Activated CD8-positive, alpha-beta memory T cell treated with anti-CD3 and anti-CD28 coated beads for 36 hours (primary cell): ENCODE measurements around the gene HSPB1. TPM values are rescaled to one million over a fixed set of nuclear protein-coding genes. Genes with fewer than 3 reads are reported as not detected.

Experiments
- CTCF ChIA-PET: fragments of 350-600 bp; sonication (Branson Sonifier 250); formaldehyde crosslinking; loops from one replicate; lab custom pipeline; 2021; ENCODE audit warnings: antibody characterized with exemption; lab: Charles Lee
- POLR2A ChIA-PET: fragments of 350-600 bp; sonication (Branson Sonifier 250); formaldehyde crosslinking; loops from one replicate; lab custom pipeline; 2021; ENCODE audit warnings: antibody characterized with exemption; lab: Charles Lee
- total RNA-seq, 2 experiments: library from RNA; stranded (reverse); gene quantifications; one replicate each; pipeline ENCODE4 v1.2.3, GENCODE V29; 2021

Gene HSPB1
- total RNA-seq, 2 experiments from 2014 or later: 66.0 to 67.0 TPM

DNA sequence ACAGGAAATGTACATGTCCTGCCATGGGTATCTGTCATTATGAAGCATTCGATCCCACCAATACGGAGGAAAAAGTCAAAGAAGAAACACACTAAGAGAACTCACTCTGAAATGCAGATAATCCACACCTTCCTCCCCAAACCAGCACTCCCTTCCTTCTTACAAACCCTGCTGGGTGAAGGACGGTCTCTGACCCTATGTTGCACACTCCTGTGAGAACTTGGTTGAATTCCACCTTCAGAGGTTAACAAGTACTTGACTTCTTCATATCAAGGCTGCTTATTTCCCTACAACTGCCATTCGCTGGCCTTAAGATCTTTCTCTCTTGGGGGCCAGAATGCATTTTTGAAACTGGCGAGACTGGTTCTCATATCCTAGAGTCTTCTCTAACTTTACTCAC is 39.7 kb downstream of the HSPB1 start:
- ChIA-PET CTCF (interaction anchor here (1.1 kb wide), 1 partner anchor 28 kb away, joined by 3 read pairs; no protein-coding TSS in a partner anchor), POLR2A (no interaction called here)

- ChIA-PET POLR2A (interaction anchor here (0.6 to 1.6 kb wide), 2 partner anchors 16 to 23 kb away, joined by 5 to 6 read pairs; partner anchors contain the start of gene YWHAG), CTCF (interaction anchor here (1.4 kb wide), 1 partner anchor 8 kb away, joined by 3 read pairs; no protein-coding TSS in a partner anchor)
Measured at GRCh38 chr7:76343294-76343930, 40.9 kb downstream of the HSPB1 start.

DNA sequence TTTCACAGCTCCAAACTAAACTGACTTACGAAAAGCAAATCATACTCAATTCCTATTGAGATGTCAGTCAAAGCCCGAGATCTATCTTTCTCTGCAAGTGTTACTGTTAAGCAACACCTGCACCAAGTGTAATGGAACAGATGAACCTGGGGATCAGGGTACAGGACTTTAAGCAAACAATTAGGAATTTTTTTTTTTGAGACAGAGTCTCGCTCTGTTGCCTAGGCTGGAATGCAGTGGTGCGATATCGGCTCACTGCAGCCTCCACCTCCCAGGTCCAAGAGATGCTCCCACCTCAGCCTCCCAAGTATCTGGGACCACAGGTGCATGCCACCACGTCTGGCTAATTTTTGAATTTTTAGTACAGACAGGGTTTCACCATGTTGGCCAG is 41.5 kb downstream of the HSPB1 start:
- ChIA-PET POLR2A (interaction anchor here (1.6 kb wide), 1 partner anchor 15 kb away, joined by 5 read pairs; the partner anchor contains the start of gene YWHAG), CTCF (interaction anchor here (1.4 kb wide), 1 partner anchor 9 kb away, joined by 3 read pairs; no protein-coding TSS in a partner anchor)

DNA sequence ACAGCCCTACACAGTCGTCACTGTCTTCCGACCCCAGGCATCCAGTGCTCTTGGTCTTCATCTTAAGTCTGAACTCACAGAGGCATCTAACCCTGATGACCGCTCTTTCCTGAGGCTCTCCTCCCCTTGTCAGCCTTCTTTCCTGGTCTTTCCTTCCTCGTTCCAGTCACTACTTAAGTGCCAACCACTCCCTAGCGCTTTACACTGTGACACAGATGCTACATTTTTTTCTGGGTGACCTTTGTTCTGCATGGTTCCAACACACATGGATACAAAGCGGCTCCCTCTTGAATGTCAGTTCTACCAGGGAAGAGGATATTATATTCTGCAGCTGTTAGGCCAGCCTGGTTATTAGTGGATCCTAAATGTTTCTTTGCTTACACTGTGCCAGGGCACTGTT is 43.6 kb downstream of the HSPB1 start:
- ChIA-PET CTCF (interaction anchor here (1.1 kb wide), 1 partner anchor 9 kb away, joined by 4 read pairs; no protein-coding TSS in a partner anchor), POLR2A (no interaction called here)

DNA sequence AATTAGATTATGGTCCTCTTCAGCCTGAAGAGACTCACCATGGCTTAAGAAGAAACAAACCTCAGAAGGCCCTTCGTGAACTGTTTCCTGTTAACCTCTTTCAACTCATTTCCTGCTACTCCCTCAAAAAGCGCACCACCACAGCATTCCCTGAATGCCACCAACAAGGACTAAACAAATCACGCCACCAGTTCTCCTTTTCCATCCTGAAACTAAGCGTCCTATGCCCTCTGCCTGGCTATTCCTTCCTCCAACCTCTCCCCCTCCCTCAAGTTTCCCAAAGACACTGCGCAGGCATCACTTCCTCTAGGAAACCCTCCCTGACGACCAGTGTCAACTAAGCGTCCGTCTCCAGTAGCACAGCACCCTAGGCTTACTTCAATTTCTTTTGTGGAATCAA is 44.3 kb downstream of the HSPB1 start:
- ChIA-PET CTCF (no interaction called here), POLR2A (no interaction called here)

GRCh38 chr7:76347710-76348109 is 45.2 kb downstream of the HSPB1 start:
- CTCF ChIA-PET: interaction anchor here (0.6 kb wide), 1 partner anchor 27 kb away, joined by 3 read pairs; no protein-coding TSS in a partner anchor
- POLR2A ChIA-PET: interaction anchor here (0.6 kb wide), 1 partner anchor 29 kb away, joined by 3 read pairs; no protein-coding TSS in a partner anchor

DNA sequence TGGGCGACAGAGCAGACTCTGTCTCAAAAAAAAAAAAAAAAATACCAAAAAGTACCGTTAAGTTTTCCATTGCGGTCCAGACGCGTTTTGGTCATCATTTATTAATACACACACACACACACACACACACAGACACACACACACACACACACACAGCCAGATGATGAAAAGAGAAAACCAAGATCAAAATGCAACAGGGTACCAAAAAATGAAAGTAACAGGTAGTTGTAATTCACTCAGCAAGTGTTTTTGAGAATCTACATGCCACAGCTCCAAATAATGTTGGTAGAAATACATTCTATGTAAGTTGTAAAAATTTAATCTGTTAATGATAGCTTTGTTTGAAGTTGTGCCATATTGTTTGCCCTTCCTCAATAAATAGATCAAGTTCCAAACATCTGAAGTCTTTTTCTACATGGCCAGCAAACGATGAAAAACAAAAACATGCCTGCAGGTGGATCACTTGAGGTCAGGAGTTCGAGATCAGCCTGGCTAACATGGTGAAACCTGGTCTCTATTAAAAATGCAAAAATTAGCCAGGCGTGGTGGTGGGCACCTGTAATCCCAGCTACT is 46.9 kb downstream of the HSPB1 start:
- CTCF ChIA-PET: interaction anchor here (1.1 kb wide), 1 partner anchor 36 kb away, joined by 3 read pairs; no protein-coding TSS in a partner anchor
- POLR2A ChIA-PET: no interaction called here

GRCh38 chr7:76351372-76351771 is 48.9 kb downstream of the HSPB1 start:
- CTCF ChIA-PET: interaction anchor here (1.0 kb wide), 1 partner anchor 39 kb away, joined by 4 read pairs; no protein-coding TSS in a partner anchor
- POLR2A ChIA-PET: interaction anchor here (1.6 kb wide), 2 partner anchors 23 to 33 kb away, joined by 5 to 8 read pairs; no protein-coding TSS in a partner anchor

GRCh38 chr7:76352193-76352592 is 49.7 kb downstream of the HSPB1 start:
- POLR2A ChIA-PET: interaction anchor here (1.6 kb wide), 2 partner anchors 24 to 34 kb away, joined by 5 to 8 read pairs; no protein-coding TSS in a partner anchor
- CTCF ChIA-PET: interaction anchor here (1.0 kb wide), 1 partner anchor 40 kb away, joined by 4 read pairs; no protein-coding TSS in a partner anchor

GRCh38 chr7:76353744-76354143 is 51.3 kb downstream of the HSPB1 start:
- POLR2A ChIA-PET: no interaction called here
- CTCF ChIA-PET: interaction anchor here (0.6 to 1.8 kb wide), 2 partner anchors 8 to 155 kb away, joined by 3 to 4 read pairs; no protein-coding TSS in a partner anchor

Other genes with a start within 250 kb of the HSPB1 start
- gene SRRM3, start 100.8 kb upstream of the HSPB1 start, total RNA-seq: not detected
- 100 to 1,000 TPM; 167 to 174 TPM for gene YWHAG, start 56.3 kb downstream of the HSPB1 start, total RNA-seq
- under 1 TPM; 0.40 to 0.63 TPM for gene SSC4D, start 107.0 kb downstream of the HSPB1 start, total RNA-seq
- 1 to 10 TPM; 1.5 to 1.6 TPM for gene ZP3, start 122.3 kb downstream of the HSPB1 start, total RNA-seq
- 10 to 100 TPM; 17.1 to 21.9 TPM for gene DTX2, start 159.0 kb downstream of the HSPB1 start, total RNA-seq
- under 1 TPM in 1 of 2 experiments, not detected in 1; 0.65 TPM for gene UPK3B, start 207.9 kb downstream of the HSPB1 start, total RNA-seq
- under 1 TPM in 1 of 2 experiments, not detected in 1; 0.30 TPM for gene SPDYE16, start 240.6 kb downstream of the HSPB1 start, total RNA-seq